ENCODE results near the gene COL24A1. TPM values are rescaled to one million over a fixed set of nuclear protein-coding genes. Genes with fewer than 3 reads are reported as not detected.

COL24A1 gene
- total and polyA plus RNA-seq, 2 of the 13 experiments (the other 11 are each of a cell fraction or from before 2014, with no cell fraction given), result 0.04 to 0.13 TPM

- TF ChIP-seq ZNF609 (CRISPR knock-in tag; IDR thresholded peaks at IDR 0.05; ENCODE audit: borderline replicate concordance), result no peak
- no peak for TF ChIP-seq ARNT (IDR thresholded peaks at IDR 0.05)
- TF ChIP-seq AKNA (CRISPR knock-in tag; IDR thresholded peaks at IDR 0.05; ENCODE audit: borderline replicate concordance), result no peak
- no peak for TF ChIP-seq GLMP (CRISPR knock-in tag; IDR thresholded peaks at IDR 0.05; ENCODE audit: borderline replicate concordance)
- TF ChIP-seq GLI4 (CRISPR knock-in tag; IDR thresholded peaks at IDR 0.05; ENCODE audit: borderline replicate concordance), result no peak
- TF ChIP-seq AGO2 (optimal IDR thresholded peaks at IDR 0.05; ENCODE audit: low read depth, low read length), result no peak
- TF ChIP-seq ETV6 (CRISPR knock-in tag; conservative IDR thresholded peaks at IDR 0.05), result no peak
- no peak for TF ChIP-seq ZNF616 (CRISPR knock-in tag; IDR thresholded peaks at IDR 0.05; ENCODE audit: low read depth)
- TF ChIP-seq ZBTB4 (CRISPR knock-in tag; IDR thresholded peaks at IDR 0.05; ENCODE audit: borderline replicate concordance), result no peak
- no peak for TF ChIP-seq ZNF276 (CRISPR knock-in tag; IDR thresholded peaks at IDR 0.05; ENCODE audit: low read depth)
- TF ChIP-seq NFE2L2 (IDR thresholded peaks at IDR 0.05; ENCODE audit: low read length), result no peak
These were observed 421.6 kb downstream of the COL24A1 start (continued) for GRCh38 chr1:85734931-85735330.
